A549 (cell line): ENCODE measurements around the gene DLGAP5. TPM values are rescaled to one million over a fixed set of nuclear protein-coding genes. Genes with fewer than 3 reads are reported as not detected.

Experiments used
- ATAC-seq, 2 experiments: fragments of 200-7000 bp in 1 of 2; fragments of >200 bp in 1 of 2; cut with Nextera tagmentation in 1 of 2; cut with Tn5 transposase in 1 of 2; 3 replicates each; pipeline versions ENCODE4 v1.8.0 to v1.9.1; 2018 to 2020; ENCODE audit warnings: mild to moderate bottlenecking in 1 of 2, moderate library complexity in 1 of 2
- CTCF ChIA-PET: fragments of 300-600 bp; sonication (Branson Sonifier 250); formaldehyde crosslinking; extraction: SDS; loops from one replicate; lab custom pipeline; 2021; ENCODE audit warnings: antibody characterized with exemption, inconsistent platforms; lab: Yijun Ruan, JAX
- POLR2A ChIA-PET: fragments of 350-600 bp; formaldehyde crosslinking; extraction: SDS; loops from one replicate; lab custom pipeline; 2021; ENCODE audit warnings: antibody characterized with exemption, inconsistent platforms; lab: Yijun Ruan, JAX
- DNase-seq, 2 experiments: peaks; one replicate each; pipeline versions ENCODE4 v3.0.0 to v3.0.0-alpha.2; 2011 to 2016; ENCODE audit warnings: low read depth in 1 of 2, low spot score in 1 of 2
- FAIRE-seq: peaks from 2 replicates; lab custom pipeline; 2011; peaks lifted over from hg19 to GRCh38; lab: Jason Lieb, UNC
- H3K27ac ChIP-seq, 2 experiments: fragments of >200 bp; sonication (Bioruptor Twin); formaldehyde crosslinking; 3 replicates each; pipeline ENCODE4 v1.5.1; 2016 to 2017
- H3K4me1 ChIP-seq: fragments of >200 bp; sonication (Bioruptor Twin); formaldehyde crosslinking; 3 replicates; pipeline ENCODE4 v1.6.1; 2016
- H3K4me2 ChIP-seq: fragments of >200 bp; sonication (Bioruptor Twin); formaldehyde crosslinking; 3 replicates; pipeline ENCODE4 v1.6.1; 2016
- H3K4me3 ChIP-seq: fragments of >200 bp; sonication (Bioruptor Twin); formaldehyde crosslinking; 3 replicates; pipeline ENCODE4 v1.5.1; 2016
- H3K9me3 ChIP-seq: fragments of >200 bp; sonication (Bioruptor Twin); formaldehyde crosslinking; 3 replicates; pipeline ENCODE4 v1.6.1; 2016
- ATOH8 ChIP-seq: fragments of 250-450 bp; sonication (Bioruptor Pico); IDR thresholded peaks from 2 replicates; pipeline ENCODE4 v1.5.0; 2020; ENCODE audit warnings: low read depth, mild to moderate bottlenecking, moderate library complexity
- BHLHE40 ChIP-seq: IDR thresholded peaks from 2 replicates; pipeline ENCODE4 v1.6.1; 2012; ENCODE audit warnings: low read depth, low read length, inconsistent platforms
- CBX2 ChIP-seq: fragments of 200-600 bp; sonication (generic); IDR thresholded peaks from 2 replicates; pipeline ENCODE4 v1.6.1; 2016; ENCODE audit warnings: low read depth, mild to moderate bottlenecking, borderline replicate concordance
- CBX8 ChIP-seq: fragments of 200-600 bp; sonication (generic); IDR thresholded peaks from 2 replicates; pipeline ENCODE4 v1.6.1; 2016
- CHD2 ChIP-seq: fragments of 150-350 bp; IDR thresholded peaks from 2 replicates; pipeline ENCODE4 v1.6.1; 2014; ENCODE audit warnings: low read length; ENCODE audit not compliant: partially characterized antibody
- EHF ChIP-seq: fragments of 250-450 bp; sonication (Bioruptor Pico); IDR thresholded peaks from 2 replicates; pipeline ENCODE4 v1.5.0; 2020; ENCODE audit warnings: mild to moderate bottlenecking
- FOSB ChIP-seq: fragments of 250-450 bp; sonication (Bioruptor Pico); IDR thresholded peaks from 2 replicates; pipeline ENCODE4 v1.5.0; 2020; ENCODE audit warnings: mild to moderate bottlenecking, moderate library complexity
- HDAC2 ChIP-seq: fragments of 200-600 bp; sonication (generic); IDR thresholded peaks from 2 replicates; pipeline ENCODE4 v1.6.1; 2016
- HEYL ChIP-seq: fragments of 250-450 bp; sonication (Bioruptor Pico); IDR thresholded peaks from 2 replicates; pipeline ENCODE4 v1.8.0; 2021; ENCODE audit warnings: mild to moderate bottlenecking, moderate library complexity
- HOXA7 ChIP-seq: fragments of 250-450 bp; sonication (Bioruptor Pico); IDR thresholded peaks from 2 replicates; pipeline ENCODE4 v1.5.0; 2020; ENCODE audit warnings: mild to moderate bottlenecking, moderate library complexity
- JUNB ChIP-seq: fragments of >200 bp; sonication (Bioruptor Twin); formaldehyde crosslinking; IDR thresholded peaks from 2 replicates; pipeline ENCODE4 v1.6.1; 2016
- KDM1A ChIP-seq: fragments of 200-600 bp; sonication (generic); IDR thresholded peaks from 2 replicates; pipeline ENCODE4 v1.6.1; 2016; ENCODE audit warnings: low read depth, mild to moderate bottlenecking
- MAX ChIP-seq: IDR thresholded peaks from 2 replicates; pipeline ENCODE4 v1.6.1; 2012
- MYC ChIP-seq: IDR thresholded peaks from 2 replicates; pipeline ENCODE4 v1.6.1; 2012; ENCODE audit warnings: mild to moderate bottlenecking, inconsistent platforms, low read length, improper control_type of control experiment, borderline replicate concordance
- NFE2L2 ChIP-seq: fragments of 150-350 bp; conservative IDR thresholded peaks from 2 replicates; pipeline ENCODE4 v1.6.1; 2014; ENCODE audit warnings: low read length
- NPAS2 ChIP-seq: fragments of 250-450 bp; sonication (Bioruptor Pico); IDR thresholded peaks from 2 replicates; pipeline ENCODE4 v1.8.0; 2022; ENCODE audit warnings: mild to moderate bottlenecking, moderate library complexity, borderline replicate concordance
- NR3C1 ChIP-seq: fragments of >200 bp; sonication (Bioruptor Twin); formaldehyde crosslinking; IDR thresholded peaks from 3 replicates; pipeline ENCODE4 v1.6.1; 2017
- PBX3 ChIP-seq: IDR thresholded peaks from 2 replicates; pipeline ENCODE4 v1.6.1; 2012
- PHF8 ChIP-seq: fragments of 200-600 bp; sonication (generic); IDR thresholded peaks from 2 replicates; pipeline ENCODE4 v1.6.1; 2016; ENCODE audit warnings: low read depth, mild to moderate bottlenecking, antibody characterized with exemption, moderate library complexity, borderline replicate concordance
- POLR2A ChIP-seq: IDR thresholded peaks from 2 replicates; pipeline ENCODE4 v1.6.1; 2012; ENCODE audit warnings: mild to moderate bottlenecking, low read length
- RAD21 ChIP-seq, 2 experiments: fragments of >200 bp in 1 of 2; sonication (Bioruptor Twin) in 1 of 2; formaldehyde crosslinking in 1 of 2; IDR thresholded peaks in 1 of 2; conservative IDR thresholded peaks in 1 of 2; 2 replicates in 1 of 2; 3 replicates in 1 of 2; pipeline ENCODE4 v1.6.1; 2012 to 2018; ENCODE audit warnings: inconsistent platforms in 1 of 2
- RARB ChIP-seq: fragments of 250-450 bp; sonication (Bioruptor Pico); IDR thresholded peaks from 2 replicates; pipeline ENCODE4 v1.8.0; 2021; ENCODE audit warnings: mild to moderate bottlenecking, moderate library complexity
- RNF2 ChIP-seq: fragments of 200-600 bp; sonication (generic); IDR thresholded peaks from 2 replicates; pipeline ENCODE4 v1.6.1; 2016; ENCODE audit warnings: low read depth, mild to moderate bottlenecking, antibody characterized with exemption, moderate library complexity, borderline replicate concordance
- TP53 ChIP-seq: fragments of 250-450 bp; sonication (Bioruptor Pico); IDR thresholded peaks from 2 replicates; pipeline ENCODE4 v1.5.0; 2021; ENCODE audit warnings: mild to moderate bottlenecking, moderate library complexity
- ZC3H11A ChIP-seq: fragments of 450-650 bp; IDR thresholded peaks from 2 replicates; pipeline ENCODE4 v1.6.1; 2014; ENCODE audit warnings: antibody characterized with exemption, mild to moderate bottlenecking
- ZNF302 ChIP-seq: fragments of 250-450 bp; sonication (Bioruptor Pico); IDR thresholded peaks from 2 replicates; pipeline ENCODE4 v1.9.0; 2021; ENCODE audit warnings: inconsistent platforms, mild to moderate bottlenecking, moderate library complexity
- WGBS: methylation state at CpG from one replicate; pipeline ENCODE4 v1.1.6; 2017; ENCODE audit errors: missing lambda C conversion rate; 5-methylcytosine and 5-hydroxymethylcytosine counted together
- polyA plus RNA-seq, 4 experiments: library from polyadenylated mRNA; depleted of rRNA in 3 of 4; stranded (reverse); fragments of >200 nt; fragmentation: RNase III in 1 of 4; extraction: RNeasy Plus Mini Kit Qiagen cat#74134 plus additional on column Dnase treatment in 1 of 4; gene quantifications; 2 replicates in 3 of 4; 3 replicates in 1 of 4; pipeline ENCODE4 v1.2.3, GENCODE V29; 2011 to 2017
- TF ChIP-seq, protein P1 (sequence below): fragments of 450-650 bp; IDR thresholded peaks from 2 replicates; pipeline ENCODE4 v1.6.1; 2014; ENCODE audit warnings: antibody characterized with exemption
- TF ChIP-seq, protein P2 (sequence below): fragments of 150-350 bp; IDR thresholded peaks from 2 replicates; pipeline ENCODE4 v1.6.1; 2014; ENCODE audit warnings: low read depth, mild to moderate bottlenecking, low read length

Gene DLGAP5
- polyA plus RNA-seq, 2 of the 4 experiments (the other 2 are of a cell fraction), result 46.1 to 46.6 TPM

DNA sequence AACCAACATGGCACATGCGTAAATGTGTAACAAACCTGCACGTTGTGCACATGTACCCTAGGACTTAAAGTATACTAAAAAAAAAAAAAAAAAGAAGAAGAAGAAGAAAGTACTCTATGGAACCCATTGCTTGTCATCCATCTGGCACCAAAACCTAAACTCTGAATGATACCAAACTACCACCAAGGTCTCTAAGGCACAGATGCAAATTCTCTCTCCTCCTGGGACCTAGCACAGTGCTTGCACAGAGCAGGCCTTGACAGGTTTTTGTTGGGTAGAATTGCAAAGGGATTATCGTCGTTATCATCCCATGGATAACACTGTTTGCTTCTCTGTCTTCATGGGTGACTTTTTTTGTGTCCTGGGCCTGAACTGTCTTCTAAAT, 75.5 kb downstream of the DLGAP5 start:
- 81% methylated on average over 4 of the region's 4 CpGs for WGBS
- H3K27ac ChIP-seq, result no peak overlapping the region
- ChIA-PET POLR2A (no interaction called here), CTCF (interaction anchor here (1.1 kb wide), 1 partner anchor 20 kb away, joined by 3 read pairs; no protein-coding TSS in a partner anchor)
- FAIRE-seq (no peak), ATAC-seq (no peak), DNase-seq (no peak)
- TF ChIP-seq, protein P1, sequence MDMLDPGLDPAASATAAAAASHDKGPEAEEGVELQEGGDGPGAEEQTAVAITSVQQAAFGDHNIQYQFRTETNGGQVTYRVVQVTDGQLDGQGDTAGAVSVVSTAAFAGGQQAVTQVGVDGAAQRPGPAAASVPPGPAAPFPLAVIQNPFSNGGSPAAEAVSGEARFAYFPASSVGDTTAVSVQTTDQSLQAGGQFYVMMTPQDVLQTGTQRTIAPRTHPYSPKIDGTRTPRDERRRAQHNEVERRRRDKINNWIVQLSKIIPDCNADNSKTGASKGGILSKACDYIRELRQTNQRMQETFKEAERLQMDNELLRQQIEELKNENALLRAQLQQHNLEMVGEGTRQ, result no peak
- TF ChIP-seq NR3C1, result no peak
- TF ChIP-seq RARB (CRISPR knock-in tag), result no peak
- no peak for TF ChIP-seq PBX3
- no peak for TF ChIP-seq CBX8
- TF ChIP-seq MYC, result no peak
- no peak for TF ChIP-seq HDAC2
- no peak for TF ChIP-seq EHF (CRISPR knock-in tag)
- TF ChIP-seq HOXA7, result no peak
- no peak for TF ChIP-seq RAD21 (conservative IDR thresholded peaks at IDR 0.05 in 1 of 2, IDR thresholded peaks at IDR 0.05 in 1 of 2)
- no peak for TF ChIP-seq POLR2A
- TF ChIP-seq JUNB, result no peak
- no peak for TF ChIP-seq MAX
- no peak for TF ChIP-seq CBX2
- no peak for TF ChIP-seq TP53
- TF ChIP-seq ZNF302 (CRISPR knock-in tag), result no peak
- TF ChIP-seq ZC3H11A, result no peak
- TF ChIP-seq FOSB (CRISPR knock-in tag), result no peak
- no peak for TF ChIP-seq HEYL (CRISPR knock-in tag)
- no peak overlapping the region for H3K4me2 ChIP-seq
- no peaks in the 10 kb centered on the region for H3K4me1 ChIP-seq
- H3K4me3 ChIP-seq, result no peak overlapping the region
- no peaks in the 10 kb centered on the region for H3K9me3 ChIP-seq

DNA sequence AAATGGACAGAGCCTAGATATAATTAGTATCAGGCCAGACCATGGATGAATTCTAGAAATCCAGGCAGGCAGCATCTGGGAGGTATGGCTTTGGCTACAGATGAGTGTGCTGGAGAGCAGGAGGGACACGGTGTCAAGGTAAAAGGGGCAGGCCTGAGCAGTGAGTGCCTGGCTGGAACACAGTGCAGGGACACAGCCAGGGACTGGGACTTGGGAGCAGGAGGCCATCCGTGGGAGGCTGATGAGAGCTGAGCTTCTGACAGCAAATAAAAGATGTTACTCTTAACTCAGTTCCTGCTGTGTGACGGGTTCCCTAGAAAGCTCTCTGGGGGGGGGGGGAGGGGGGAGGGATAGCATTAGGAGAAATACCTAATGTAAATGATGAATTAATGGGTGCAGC, 75.9 kb downstream of the DLGAP5 start:
- Histone ChIP-seq H3K4me3 (no peak overlapping the region), H3K27ac (no peak overlapping the region), H3K9me3 (no peaks in the 10 kb centered on the region), H3K4me1 (no peaks in the 10 kb centered on the region), H3K4me2 (no peak overlapping the region)
- DNase-seq (no peak), FAIRE-seq (no peak), ATAC-seq (no peak)
- ChIA-PET CTCF (no interaction called here), POLR2A (no interaction called here)
- 65% methylated on average over 3 of the region's 3 CpGs for WGBS
- TF ChIP-seq BHLHE40 (no peak), ATOH8 (no peak), PHF8 (no peak), CBX8 (no peak)
- TF ChIP-seq, protein P1, result no peak

- POLR2A ChIA-PET, result no interaction called here
- WGBS, result 65% methylated on average over 2 of the region's 2 CpGs
- no peak for ATAC-seq
- Histone ChIP-seq H3K4me2 (no peak overlapping the region), H3K4me3 (no peak overlapping the region)
- TF ChIP-seq, protein P2, sequence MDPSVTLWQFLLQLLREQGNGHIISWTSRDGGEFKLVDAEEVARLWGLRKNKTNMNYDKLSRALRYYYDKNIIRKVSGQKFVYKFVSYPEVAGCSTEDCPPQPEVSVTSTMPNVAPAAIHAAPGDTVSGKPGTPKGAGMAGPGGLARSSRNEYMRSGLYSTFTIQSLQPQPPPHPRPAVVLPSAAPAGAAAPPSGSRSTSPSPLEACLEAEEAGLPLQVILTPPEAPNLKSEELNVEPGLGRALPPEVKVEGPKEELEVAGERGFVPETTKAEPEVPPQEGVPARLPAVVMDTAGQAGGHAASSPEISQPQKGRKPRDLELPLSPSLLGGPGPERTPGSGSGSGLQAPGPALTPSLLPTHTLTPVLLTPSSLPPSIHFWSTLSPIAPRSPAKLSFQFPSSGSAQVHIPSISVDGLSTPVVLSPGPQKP, result no peak
- TF ChIP-seq PBX3 (no peak), NPAS2 (CRISPR knock-in tag) (no peak), RNF2 (no peak), CBX8 (no peak), CHD2 (no peak), NFE2L2 (no peak), KDM1A (no peak), TP53 (no peak)
- TF ChIP-seq, all 56 proteins: peak for 0
- no peaks in the 10 kb centered on the region for H3K9me3 ChIP-seq
- FAIRE-seq, result no peak
- H3K4me1 ChIP-seq, result no peaks in the 10 kb centered on the region
- H3K27ac ChIP-seq, result no peak overlapping the region
- no peak for DNase-seq
- CTCF ChIA-PET, result interaction anchor here (1.4 to 2.1 kb wide), 4 partner anchors 25 to 68 kb away, joined by 3 to 6 read pairs (median 4); no protein-coding TSS in a partner anchor
Measured at GRCh38 chr14:55114720-55115119, 76.7 kb downstream of the DLGAP5 start.
